ENCODE measurements around the gene TRMT61A.
A peak's percentile ranks its signal among the peaks of the same experiment; 100 is the strongest.

Gene TRMT61A

DNA sequence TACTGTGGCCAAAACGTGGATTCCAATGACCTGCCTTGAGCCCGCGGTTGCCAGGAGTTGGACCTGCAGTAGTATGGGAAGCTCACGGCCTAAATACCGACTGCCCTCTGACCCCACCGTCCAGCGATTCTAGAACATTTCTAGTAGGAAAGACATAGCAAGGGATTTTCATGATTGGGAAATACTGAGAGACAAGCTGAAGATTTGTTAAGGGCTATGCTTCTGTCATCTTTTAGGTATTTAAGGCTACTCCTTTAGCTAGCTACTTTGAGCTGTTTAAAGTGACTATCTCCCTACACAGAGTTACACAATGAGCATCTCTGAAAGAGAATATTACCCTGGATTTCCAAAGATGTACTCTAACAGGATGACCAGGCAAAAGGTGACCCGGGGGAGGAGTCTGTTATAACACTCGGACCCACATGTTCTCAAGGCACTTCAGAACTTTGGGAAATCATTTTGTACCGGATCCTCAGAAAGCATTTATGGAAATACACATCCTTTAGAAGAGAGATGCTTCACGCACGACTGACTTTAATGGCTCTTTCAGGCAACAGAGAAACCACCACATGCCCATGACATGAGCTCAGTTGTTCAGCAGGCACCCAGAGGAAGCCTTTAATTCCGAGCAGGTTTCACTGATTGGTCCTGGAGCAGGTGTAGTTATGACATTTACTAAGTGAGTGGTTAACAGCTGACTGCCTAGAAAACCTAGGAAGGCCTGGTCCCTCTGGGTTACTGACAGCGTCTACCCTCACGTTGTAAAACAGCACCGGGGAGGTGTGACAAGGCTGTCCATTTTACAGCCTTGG lies 29.3 kb downstream of the TRMT61A start:
- no peak for DNase-seq
- peaks cover 0 to 72% (median 36%) of the 10 kb centered on the region in 4 donors for H3K4me1 ChIP-seq

DNA sequence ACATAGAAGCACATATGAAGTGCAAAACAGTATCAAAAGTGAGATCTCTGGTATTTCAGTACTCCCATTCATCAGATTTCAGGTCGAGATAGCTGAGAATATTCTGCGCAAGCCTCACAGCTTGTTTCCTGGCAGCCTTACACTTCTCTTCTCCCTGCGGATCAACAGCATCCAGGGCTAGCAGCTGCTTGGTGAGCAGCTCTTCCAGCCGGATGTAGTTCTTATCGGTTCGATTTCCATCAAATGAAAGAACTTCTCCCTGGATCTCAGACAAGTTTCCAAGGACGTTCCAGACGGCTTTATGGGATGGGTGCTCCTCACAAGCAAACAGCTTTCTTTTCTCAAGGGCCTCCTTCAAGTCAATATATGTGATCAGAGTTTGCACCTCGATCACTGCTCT lies 30.8 kb downstream of the TRMT61A start:
- Histone ChIP-seq H3K4me1 (peaks cover 0 to 78% (median 46%) of the 10 kb centered on the region in 4 donors), H3K27me3 (no peaks in the 10 kb centered on the region), H3K36me3 (peaks cover 16 to 25% (median 16%) of the 10 kb centered on the region in 3 donors), H3K4me3 (no peak overlapping the region), H3K27ac (no peak overlapping the region), H3K9me3 (no peaks in the 10 kb centered on the region)
- DNase-seq, result no peak
- intact Hi-C loops (cut with DNase I; ENCODE audit: low total_unique reads), result loop anchor here (5.0 kb wide), 2 partner anchors 68 to 363 kb away; partner anchors contain the start of gene KLC1
- TF ChIP-seq, protein P1, sequence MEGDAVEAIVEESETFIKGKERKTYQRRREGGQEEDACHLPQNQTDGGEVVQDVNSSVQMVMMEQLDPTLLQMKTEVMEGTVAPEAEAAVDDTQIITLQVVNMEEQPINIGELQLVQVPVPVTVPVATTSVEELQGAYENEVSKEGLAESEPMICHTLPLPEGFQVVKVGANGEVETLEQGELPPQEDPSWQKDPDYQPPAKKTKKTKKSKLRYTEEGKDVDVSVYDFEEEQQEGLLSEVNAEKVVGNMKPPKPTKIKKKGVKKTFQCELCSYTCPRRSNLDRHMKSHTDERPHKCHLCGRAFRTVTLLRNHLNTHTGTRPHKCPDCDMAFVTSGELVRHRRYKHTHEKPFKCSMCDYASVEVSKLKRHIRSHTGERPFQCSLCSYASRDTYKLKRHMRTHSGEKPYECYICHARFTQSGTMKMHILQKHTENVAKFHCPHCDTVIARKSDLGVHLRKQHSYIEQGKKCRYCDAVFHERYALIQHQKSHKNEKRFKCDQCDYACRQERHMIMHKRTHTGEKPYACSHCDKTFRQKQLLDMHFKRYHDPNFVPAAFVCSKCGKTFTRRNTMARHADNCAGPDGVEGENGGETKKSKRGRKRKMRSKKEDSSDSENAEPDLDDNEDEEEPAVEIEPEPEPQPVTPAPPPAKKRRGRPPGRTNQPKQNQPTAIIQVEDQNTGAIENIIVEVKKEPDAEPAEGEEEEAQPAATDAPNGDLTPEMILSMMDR (IDR thresholded peaks at IDR 0.05), result no peak

More for the DNA sequence above, 29.3 kb downstream of the TRMT61A start:
- TF ChIP-seq, protein P1 (IDR thresholded peaks at IDR 0.05), result no peak
- no peaks in the 10 kb centered on the region for H3K27me3 ChIP-seq
- H3K4me3 ChIP-seq, result no peak overlapping the region
- H3K36me3 ChIP-seq, result peaks cover 16 to 25% (median 16%) of the 10 kb centered on the region in 3 donors
- H3K9me3 ChIP-seq, result no peaks in the 10 kb centered on the region
- intact Hi-C loops (cut with DNase I; ENCODE audit: low total_unique reads), result no loop called here
- peak overlapping the region in 1 of 2 donors; percentile 26 for H3K27ac ChIP-seq

DNA sequence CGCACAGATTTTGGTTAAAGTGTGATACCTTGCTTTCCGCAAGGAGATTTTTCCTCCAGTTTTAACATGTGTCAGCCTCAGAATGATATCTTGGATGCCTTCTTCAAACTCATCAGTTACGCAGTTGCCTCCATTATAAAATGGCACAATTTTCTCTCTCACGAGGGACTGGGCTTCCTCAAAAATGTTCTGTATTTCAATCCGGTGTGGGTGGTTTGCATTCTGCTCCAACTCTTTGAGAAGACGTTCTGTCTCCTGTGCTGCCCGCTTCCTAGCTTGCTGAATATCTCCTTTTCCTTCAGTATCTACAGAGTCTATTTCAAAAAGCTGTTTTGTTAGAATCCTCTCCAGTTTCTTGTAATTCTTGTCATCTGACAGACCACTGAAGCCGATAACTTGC lies 31.7 kb downstream of the TRMT61A start:
- H3K27ac ChIP-seq, result peak overlapping the region; percentile 92 to 94
- peak overlapping the region in 1 of 2 donors; percentile 94 for H3K4me3 ChIP-seq
- peaks cover 0 to 83% (median 48%) of the 10 kb centered on the region in 4 donors for H3K4me1 ChIP-seq
- H3K27me3 ChIP-seq, result no peaks in the 10 kb centered on the region
- DNase-seq, result no peak
- TF ChIP-seq, protein P1 (IDR thresholded peaks at IDR 0.05), result no peak
- intact Hi-C loops (cut with DNase I; ENCODE audit: low total_unique reads), result loop anchor here (5.0 kb wide), 2 partner anchors 67 to 362 kb away; partner anchors contain the start of gene KLC1
- peaks cover 16 to 25% (median 16%) of the 10 kb centered on the region in 3 donors for H3K36me3 ChIP-seq
- H3K9me3 ChIP-seq, result no peaks in the 10 kb centered on the region

DNA sequence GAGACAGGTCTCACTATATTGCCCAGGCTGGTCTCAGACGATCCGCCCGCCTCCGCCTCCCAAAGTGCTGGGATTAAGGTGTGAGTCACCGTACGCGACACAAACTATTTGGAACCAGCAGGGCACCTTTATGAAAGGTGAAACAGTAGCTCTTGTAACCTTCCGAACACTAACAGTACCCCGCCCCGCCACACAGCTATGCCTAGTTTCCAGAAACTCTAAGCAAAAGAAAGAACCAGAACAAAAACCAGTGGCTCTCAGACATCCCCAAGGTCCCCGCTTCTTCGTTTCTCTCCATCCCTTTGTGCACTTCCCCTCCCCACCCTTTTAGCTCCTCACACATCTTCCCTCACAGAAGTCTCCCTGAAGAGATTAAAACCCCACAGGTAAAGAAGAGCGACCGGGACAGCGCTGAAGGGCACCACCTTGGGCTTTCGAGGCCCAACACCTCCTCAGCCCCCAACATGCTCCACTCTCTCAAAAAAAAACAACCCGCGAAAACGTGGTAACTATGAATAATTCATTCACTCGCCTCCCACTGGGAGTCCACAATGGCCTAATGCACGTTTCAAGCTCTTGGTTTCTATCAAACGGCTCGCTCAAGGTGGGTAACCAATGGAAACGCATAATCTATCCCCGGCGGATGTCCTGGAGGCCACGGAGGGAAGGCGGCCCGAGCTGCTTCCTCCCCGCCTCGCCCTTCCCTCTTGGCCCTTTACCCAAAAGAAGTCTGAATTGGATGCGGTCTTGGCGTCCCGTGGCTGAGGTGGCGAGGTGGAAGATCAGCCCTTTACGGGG lies 32.6 kb downstream of the TRMT61A start:
- no peaks in the 10 kb centered on the region for H3K27me3 ChIP-seq
- peak overlapping the region; percentile 92 to 94 for H3K27ac ChIP-seq
- peak overlapping the region; percentile 94 to 96 for H3K4me3 ChIP-seq
- no peaks in the 10 kb centered on the region for H3K9me3 ChIP-seq
- peaks cover 0 to 85% (median 53%) of the 10 kb centered on the region in 4 donors for H3K4me1 ChIP-seq
- TF ChIP-seq, protein P1 (IDR thresholded peaks at IDR 0.05), result no peak
- peaks cover 16 to 25% (median 16%) of the 10 kb centered on the region in 3 donors for H3K36me3 ChIP-seq
- no peak for DNase-seq
- intact Hi-C loops (cut with DNase I; ENCODE audit: low total_unique reads), result loop anchor here (5.0 kb wide), 2 partner anchors 66 to 361 kb away; partner anchors contain the start of gene KLC1

DNA sequence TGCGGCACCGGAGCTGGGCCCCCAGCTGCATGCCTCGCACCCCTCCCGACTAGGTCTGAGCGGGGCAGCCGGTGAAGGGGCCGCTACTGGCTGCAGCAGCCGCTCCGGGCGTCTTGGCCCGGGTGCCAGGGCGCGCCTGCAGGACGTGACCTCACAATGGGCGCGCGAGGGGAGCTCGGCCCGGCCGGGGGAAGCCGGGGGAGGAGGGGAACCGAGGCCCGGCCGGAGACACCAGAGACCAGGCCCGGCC lies 33.1 kb downstream of the TRMT61A start:
- H3K27ac ChIP-seq, result peak overlapping the region; percentile 92 to 94
- H3K27me3 ChIP-seq, result no peaks in the 10 kb centered on the region
- H3K36me3 ChIP-seq, result peaks cover 16 to 25% (median 16%) of the 10 kb centered on the region in 3 donors
- TF ChIP-seq, protein P1 (IDR thresholded peaks at IDR 0.05), result no peak
- intact Hi-C loops (cut with DNase I; ENCODE audit: low total_unique reads), result loop anchor here (5.0 kb wide), 2 partner anchors 65 to 360 kb away; partner anchors contain the start of gene KLC1
- no peaks in the 10 kb centered on the region for H3K9me3 ChIP-seq
- DNase-seq, result peak in 1 of 2 donors; percentile 77
- H3K4me3 ChIP-seq, result peak overlapping the region; percentile 94 to 96
- peaks cover 0 to 84% (median 53%) of the 10 kb centered on the region in 4 donors for H3K4me1 ChIP-seq

Data from tibial artery (tissue), 4 donors.